Activated CD4-positive, CD25-positive, alpha-beta regulatory T cell treated with anti-CD3 and anti-CD28 coated beads, Interleukin-2, amount 50 U/mL, for 72 hours (primary cell): ENCODE results near the gene TLDC2.

ENCODE experiments used
- DNase-seq: peaks from one replicate; pipeline ENCODE4 v3.0.0; 2021

TLDC2 gene

DNA sequence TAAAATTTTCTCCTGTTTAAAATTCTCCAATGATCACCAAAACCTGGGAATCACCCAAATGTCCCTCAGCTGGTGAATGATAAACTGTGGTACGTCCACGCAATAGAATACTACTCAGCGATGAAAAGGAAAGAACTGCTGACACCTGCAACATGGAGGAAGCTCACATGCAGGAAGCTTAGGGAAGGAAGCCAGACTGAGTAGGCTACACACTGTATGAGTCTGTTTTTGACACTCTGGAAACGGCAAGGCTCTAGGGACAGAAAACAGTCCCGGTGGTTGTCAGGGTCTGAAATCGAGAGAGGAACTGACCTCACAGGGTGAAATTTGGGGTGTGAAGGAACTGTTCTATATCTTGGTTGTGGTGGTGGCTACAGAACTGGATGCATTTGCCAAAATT lies 25.2 kb upstream of the TLDC2 start:
- no peak for DNase-seq

DNA sequence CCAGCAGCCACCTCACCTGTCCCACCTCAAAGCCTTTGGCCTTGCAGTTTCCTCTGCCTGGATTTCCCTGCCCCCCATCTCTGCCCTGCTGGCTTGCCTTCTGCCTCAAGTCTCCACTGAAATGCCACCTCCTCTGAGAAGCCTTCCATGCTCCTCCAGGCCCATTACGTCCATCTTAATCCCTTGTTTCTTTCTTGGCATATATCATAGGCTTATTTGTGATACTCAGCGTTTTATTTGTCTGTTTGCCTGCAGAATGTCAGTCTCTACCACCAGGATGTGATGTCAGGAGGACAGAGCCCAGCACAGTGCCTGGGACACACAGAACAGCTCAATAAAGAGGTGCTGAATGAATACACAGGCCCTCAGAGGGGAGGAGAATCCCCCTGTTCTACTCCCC lies 24.4 kb upstream of the TLDC2 start:
- DNase-seq = no peak

- DNase-seq = no peak
Observed at GRCh38 chr20:36852187-36852586, 23.8 kb upstream of the TLDC2 start.

DNA sequence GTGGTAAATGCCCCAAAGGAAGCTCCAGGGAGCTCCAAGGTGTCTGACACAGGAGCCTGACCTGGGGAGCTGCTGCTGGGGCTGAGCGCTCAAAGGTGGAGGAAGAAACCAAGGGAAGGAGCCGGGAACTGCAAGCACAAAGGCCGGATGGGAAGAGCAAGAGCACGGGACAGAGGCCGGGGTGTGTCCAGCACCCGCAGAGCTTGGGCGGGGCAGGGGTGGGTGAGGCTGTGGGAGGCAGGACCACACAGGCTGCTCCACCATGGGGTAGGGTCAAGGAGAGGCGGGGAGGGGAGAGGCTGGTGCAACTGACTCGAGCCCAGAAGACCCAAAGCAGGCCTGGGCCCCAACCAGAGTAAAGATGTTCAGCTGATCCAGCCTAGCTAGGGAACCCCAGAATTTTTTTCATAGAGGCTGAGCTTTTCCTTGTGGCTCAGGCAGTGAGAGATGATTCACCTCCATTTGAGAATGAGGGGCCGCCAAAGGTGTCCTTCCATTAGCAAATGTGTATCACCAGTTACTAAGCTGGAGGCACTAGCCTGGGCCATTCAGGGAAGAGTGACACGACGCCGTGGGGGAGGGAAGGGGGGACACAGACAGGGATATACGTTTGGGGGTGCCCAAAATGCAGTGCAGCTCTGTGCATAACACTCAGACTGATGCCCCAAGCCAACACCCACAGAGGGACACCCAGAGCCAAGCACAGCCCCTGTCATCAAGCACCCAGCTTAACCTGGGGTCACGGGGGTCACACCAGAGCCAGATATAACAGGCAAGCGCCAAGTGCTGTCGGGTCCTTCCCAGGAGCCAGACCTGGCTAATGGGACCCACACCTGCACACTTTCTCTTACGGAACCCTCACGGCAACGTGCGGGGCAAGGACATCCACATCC lies 21.3 kb upstream of the TLDC2 start:
- DNase-seq = no peak

DNA sequence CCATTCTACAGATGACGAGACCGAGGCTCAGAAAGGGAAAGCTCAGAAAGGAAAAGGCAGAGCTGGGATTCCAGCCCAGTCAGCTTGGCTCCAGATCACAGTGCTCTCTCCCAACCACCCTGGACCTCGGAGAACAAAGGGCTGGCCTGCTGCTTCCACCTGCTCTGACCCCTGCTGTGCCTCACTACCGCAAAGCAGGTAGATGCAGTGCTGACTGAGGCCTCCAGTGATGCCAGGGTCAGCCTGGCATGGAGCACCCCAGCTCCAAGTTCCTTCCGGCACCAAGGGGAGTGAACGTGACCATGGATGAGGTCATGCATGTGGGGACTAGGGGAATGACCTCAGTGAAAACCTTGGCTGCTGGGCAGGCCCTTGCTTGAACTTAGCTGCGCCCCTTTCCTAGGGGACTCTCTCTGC lies 20.7 kb upstream of the TLDC2 start:
- no peak for DNase-seq

GRCh38 chr20:36856195-36856594 lies 19.7 kb upstream of the TLDC2 start:
- DNase-seq = no peak

DNA sequence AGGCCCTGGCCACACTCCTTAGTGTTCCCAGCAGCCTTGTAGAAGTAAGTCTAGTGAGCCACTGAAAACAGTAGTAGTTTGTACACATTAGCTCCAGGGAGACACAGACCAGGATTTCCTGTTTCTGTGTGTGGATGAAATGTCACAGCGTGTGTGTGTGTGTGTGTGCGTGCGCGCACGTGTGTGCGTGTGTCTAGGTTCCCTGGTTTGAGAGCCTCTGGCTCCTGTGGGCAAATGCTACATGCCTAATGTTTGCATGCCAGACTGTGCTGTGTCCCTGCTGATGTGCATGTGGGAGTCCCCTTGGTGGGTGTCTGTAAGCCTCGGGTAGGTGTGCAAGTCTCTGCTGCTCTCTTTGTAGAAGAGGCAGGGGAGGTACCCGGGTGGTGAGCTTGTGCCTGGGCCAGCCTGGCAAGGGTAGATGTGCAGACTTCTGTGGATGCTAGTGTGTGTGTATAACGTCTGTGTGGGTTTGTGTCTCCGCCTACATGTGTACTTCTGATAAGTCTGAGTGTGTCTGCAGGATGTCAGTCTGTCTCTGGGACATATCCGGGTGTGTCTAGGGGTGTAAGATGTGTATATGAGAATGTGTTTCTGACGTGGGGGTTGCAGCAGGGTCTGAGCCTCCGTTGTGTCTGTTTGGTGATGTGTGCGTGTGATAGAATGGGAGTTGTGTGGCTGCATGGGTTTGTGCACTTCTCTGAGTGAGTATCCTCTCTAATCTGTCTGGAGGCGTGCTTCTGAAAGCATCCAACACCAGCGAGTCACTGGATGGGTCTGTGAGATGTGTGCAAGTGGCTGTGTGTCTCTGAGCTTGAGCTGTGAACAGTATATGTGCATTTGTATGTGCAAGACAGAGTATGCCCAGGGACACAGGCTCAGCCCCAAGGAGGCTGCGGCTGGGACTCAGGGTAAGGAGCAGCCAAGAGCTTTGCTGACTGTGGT lies 19.0 kb upstream of the TLDC2 start:
- no peak for DNase-seq

DNA sequence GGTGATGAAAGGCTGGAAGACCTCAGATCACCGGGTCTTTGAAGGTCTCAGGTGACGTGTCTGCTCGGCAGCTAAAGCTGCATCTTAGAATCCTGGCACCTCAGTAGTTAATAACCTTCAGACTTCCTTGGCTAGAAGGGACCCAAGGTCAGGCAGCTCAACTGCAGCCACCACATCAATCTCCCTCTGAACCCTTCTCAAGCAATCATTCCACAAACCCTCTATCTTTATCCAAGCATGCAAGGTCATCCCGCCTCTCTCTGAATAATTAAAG lies 16.7 kb upstream of the TLDC2 start:
- no peak for DNase-seq

- no peak for DNase-seq
Observed at GRCh38 chr20:36859700-36860330, 16.1 kb upstream of the TLDC2 start.

DNA sequence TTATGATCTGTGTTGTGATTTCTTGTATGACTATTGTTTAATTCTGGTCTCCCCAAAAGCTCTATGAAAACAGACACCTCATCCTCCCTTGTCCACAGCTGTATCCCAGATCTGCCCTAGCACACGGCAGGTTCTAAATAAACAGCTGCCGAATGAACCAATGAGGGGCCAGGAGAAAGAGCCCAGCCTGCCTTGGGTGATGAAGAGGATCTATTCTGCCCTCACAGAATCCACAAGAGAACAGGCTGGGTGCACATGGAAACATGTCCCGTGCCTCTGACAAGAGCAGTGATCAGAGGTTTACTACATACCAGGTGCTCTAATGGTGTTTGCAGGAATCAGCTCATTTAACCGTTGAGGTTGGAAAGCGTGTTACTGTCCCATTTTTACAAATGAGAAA lies 15.6 kb upstream of the TLDC2 start:
- DNase-seq = no peak

- DNase-seq = no peak
Observed at GRCh38 chr20:36860811-36861624, 14.9 kb upstream of the TLDC2 start.

DNA sequence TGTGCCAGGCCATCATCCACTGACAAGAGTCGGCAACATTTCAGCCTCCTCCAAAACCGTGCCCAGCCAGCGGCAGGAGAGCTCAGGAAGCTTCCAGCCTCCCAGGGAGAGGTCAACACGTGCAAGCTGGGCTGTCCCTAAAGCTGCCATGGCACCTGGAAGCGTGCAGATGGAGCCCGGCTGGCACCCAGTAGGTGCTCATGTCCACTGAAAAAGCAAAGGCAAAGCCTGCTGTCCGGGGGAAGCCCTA lies 14.4 kb upstream of the TLDC2 start:
- DNase-seq = no peak

DNA sequence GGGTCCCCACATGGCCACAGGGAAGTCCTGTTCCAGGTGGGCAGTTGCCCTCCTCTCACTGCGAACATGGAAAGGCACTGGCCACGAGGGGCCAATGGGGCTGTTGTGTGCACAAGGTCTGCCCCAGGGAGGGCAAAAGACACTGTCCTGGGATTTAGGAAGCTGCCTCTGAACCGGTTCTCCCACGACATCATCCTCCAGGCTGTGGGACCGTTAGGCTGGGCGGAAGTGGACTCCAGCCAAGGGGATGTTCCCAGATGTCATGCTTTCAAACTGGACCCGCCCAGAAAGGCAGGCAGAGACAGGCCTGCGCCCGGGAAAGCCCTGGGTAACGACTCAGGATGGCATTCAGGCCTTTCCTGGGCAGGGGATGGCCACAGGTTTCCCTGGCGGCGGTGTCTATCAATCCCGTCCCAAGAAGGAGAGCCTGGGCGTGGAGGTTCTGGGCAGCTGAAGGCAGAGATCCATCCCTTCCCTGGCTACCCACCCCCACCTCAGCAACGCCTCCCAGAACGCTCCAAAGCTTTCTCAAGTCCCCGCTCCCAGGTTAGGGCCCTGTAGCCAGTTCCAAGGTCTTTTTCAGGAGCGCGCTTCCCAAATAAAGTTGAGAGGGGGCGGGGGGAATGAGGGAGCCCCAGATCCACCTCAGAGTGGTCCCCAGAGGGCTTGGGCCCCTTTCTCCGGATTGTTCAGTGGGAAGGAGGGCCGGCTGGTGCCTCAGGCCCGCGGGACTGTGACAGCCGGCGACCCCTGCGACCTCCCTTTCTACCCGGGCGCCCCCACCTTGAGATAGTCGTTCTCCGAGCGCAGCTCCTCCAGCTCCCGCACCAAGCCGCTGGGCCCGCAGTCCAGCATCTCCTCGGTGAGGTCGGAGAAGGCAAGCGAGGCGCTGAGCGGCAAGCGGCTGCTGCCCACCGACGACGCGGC lies 13.8 kb upstream of the TLDC2 start:
- no peak for DNase-seq

DNA sequence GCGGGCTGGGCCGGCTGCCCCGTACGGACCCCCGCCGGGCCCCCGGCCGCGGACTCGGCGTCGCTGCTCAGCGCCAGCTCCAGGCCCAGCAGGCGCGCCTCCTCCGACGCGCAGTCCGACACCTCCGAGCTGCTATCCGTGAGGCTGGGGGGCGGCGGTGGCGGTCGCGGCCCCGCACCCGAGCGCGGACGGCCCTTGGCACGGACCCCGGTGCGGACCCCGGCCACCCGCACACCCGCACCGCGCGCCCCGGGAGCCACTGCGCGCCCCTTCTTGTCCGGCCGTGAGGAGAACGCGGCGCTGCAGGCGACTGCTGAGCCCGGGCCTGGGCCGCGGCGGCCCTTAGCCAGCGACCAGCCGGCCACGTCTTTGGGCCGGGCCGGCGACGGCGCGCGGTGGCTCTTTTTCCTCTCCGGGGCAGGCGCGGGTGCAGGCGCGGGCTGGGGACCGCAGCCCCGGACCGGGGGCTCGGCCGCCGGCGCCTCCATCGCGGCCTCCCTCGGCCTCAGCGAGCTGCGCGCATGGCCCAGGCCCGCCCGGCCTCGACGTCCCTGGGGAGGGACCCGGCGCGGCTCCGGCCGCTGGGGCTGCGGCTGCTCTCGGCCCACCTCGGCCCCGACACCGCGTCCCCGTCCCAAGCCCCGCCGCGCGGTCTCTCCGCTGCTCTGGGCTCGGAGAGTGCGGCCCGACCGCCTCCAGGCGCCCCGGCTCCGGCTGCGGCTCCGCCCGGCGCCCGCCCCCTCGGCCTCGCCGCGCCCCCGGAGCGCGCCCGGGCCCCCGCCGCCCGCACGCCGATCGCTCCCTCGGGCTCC lies 12.9 kb upstream of the TLDC2 start:
- peak; percentile 40 for DNase-seq

GRCh38 chr20:36865076-36865860 lies 10.7 kb upstream of the TLDC2 start:
- DNase-seq = no peak

DNA sequence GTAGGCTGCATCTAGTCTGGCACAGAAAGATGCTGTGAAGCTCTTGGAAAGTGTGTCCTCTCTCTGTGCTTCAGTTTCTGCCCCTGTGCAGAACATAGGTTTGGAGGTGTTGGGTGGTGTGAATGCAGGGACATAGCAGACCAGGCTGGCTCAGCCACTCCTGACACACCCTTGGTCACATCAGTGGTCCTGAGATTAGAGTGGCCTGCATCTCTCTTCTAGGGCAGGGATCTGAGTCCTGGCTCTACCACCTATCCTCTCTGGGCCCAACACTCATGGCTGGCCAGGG lies 10.1 kb upstream of the TLDC2 start:
- no peak for DNase-seq

DNA sequence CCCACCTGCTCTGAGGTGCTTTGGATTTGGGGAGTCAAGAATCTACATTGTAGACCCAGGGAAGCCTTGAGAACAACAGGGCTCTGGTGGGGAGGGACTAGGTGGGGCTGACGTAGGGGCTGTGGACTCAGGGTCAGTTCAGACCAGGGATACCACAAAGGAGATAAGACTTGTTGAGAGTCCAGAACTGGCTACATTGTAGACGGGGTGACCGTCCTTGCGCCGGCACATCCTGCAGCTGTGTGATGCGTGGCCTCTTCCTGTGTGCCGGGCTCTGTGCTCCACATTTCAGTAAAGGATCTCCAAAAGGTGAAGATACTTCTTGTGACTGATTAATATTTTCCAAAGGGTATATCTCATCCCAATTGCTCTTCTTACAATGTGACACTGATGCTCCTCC lies 9.8 kb upstream of the TLDC2 start:
- no peak for DNase-seq

GRCh38 chr20:36866681-36867495 lies 9.1 kb upstream of the TLDC2 start:
- DNase-seq = no peak
